GM21526 (cell line): ENCODE measurements around the gene ATP1A2.
A peak's percentile ranks its signal among the peaks of the same experiment; 100 is the strongest.

Experiments used
- ATAC-seq: cut with Tn5 transposase; IDR thresholded peaks from one replicate; pipeline ENCODE4 v1.9.1; 2021; ENCODE audit warnings: moderate library complexity; ENCODE audit not compliant: unreplicated experiment, low FRiP score

ATP1A2 gene

GRCh38 chr1:160084771-160085321 lies 30.7 kb upstream of the ATP1A2 start:
- ATAC-seq, result no peak

GRCh38 chr1:160085686-160086455 lies 29.7 kb upstream of the ATP1A2 start:
- ATAC-seq, result no peak

DNA sequence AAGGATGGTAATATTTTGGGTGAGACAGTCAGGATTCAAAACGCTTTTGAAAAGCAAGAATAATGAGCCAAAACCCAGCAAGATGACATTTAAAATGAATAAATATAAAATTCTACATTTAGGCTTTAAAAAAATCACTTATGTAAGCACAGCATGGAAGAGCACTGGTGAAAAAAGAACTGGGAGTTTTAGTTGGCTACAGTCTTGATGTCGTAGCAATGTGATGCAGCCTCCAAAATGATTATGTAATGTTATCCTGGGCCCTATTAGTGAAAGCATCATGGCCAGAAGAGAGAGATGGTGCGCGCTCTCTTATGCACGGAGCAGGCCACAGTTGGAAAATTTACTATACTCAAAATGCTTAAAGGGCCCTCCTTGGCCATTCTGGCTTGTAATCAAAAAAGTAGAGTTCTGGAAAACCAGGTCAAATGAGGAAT lies 29.1 kb upstream of the ATP1A2 start:
- ATAC-seq, result no peak

GRCh38 chr1:160087118-160087662 lies 28.4 kb upstream of the ATP1A2 start:
- no peak for ATAC-seq

GRCh38 chr1:160089883-160090282 lies 25.7 kb upstream of the ATP1A2 start:
- no peak for ATAC-seq

DNA sequence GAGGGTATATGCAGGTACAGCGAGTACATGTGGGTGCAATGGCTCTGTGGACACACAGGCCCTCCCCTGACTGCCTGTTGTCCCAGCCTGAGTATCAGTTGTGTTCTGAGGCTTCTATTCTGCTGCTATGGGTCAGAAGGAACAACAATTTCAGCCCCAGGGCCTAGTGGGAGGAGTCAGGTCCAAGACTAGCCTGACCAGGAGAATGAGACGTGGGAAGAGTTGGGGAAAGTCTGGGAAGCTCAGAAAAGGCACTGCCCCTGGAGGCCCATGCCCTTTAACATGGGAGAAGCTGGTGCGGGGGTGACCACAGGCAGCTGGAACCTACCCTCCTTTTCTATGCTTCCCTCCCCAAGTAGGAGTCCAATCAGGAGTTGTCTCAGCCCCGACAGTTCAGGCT lies 24.8 kb upstream of the ATP1A2 start:
- ATAC-seq, result no peak

DNA sequence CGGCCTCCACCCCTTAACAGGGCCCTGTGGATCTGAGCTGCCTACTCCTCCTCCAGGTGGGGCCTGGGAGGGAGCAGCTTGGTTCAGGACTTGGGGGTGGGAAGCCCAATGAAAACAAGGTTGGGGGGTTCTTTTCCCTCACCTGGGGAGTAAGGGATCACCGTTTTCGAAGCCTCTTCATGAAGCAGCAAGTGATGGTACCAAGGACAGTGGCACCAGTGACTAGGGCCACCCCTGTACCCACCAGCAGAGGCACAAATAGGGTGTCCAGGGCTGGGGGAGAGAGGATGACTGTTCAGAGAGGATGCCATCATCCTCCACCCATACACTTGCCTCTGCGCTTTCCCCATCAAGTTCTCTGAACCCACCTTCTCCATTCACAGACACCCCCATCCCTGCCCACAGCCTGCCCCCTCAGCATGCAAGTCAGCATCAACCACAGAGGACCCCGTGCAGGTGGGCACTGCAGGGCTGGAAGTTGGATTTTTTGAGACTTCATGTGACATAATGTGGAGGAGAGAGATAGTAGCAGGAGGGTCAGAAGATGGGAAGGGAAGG lies 23.8 kb upstream of the ATP1A2 start:
- ATAC-seq, result no peak

DNA sequence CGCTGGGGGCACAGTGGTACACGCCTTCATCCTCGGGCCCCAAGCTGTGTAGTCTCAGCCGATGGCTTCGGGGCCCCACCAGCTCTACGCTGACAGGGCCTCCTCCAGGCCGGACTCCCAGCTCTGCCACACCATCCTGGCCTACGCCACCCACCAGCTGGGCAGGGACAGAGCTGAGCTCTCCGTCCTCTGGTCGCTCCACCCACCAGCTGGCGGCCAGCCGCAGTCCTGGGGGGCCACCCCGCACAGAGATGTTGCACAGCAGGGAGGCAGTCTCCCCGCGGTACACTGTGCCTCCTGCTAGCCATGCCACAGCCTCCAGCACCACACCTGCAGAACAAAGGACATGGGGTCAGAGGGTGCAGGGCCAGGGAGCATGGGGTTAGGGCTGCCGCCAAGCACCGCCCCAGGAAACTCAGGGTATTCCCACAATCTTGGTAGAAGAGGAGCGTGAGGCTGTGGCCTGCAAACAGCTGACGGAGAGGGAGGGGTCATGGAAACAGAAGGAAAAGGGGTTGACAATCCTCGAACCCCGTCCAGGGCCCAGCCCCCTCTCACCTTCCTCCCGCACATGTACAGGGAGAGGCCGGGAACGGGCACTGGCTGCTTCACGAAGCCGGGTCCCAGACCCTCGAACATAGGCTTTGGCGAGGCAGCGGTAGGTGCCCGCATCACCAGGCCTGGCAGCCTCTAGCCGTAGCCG lies 23.0 kb upstream of the ATP1A2 start:
- no peak for ATAC-seq

DNA sequence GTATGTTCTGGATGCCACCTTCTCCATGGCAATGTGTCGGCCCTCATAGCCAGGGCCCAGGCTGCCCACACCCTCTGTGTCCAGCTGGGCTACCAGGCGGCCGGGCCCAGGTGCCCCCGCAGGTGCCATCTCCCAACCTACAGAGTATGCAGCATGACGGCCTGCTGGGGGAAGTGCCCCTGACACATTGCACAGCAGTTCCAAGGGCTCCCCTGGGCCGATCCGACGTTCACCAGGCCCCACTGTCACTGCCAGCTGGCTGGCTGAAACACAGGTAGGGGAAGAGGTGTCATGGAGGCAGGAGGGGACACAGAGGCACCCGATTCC lies 22.5 kb upstream of the ATP1A2 start:
- ATAC-seq, result no peak

GRCh38 chr1:160093624-160094290 lies 21.8 kb upstream of the ATP1A2 start:
- ATAC-seq, result no peak

- ATAC-seq, result no peak
Observed at GRCh38 chr1:160094291-160094625, 21.3 kb upstream of the ATP1A2 start.

DNA sequence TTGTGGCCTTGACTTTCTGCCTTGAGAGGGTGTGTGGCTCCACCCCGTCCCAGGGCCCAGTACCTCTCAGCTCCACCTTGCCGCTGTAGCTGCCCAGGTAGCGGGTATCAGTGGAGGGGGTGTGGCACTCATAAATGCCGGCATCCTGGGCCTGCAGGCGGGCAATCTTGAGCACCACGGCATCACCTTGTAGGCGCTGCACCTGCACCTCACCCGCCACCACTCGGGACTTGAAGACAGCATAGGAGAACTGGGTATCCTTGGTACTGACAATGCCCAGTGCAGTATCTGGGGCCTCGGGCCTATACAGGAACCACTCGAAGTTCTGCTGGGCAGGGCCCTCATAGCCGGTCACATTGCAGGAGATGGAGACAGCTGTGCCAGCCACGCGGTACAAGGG lies 20.8 kb upstream of the ATP1A2 start:
- no peak for ATAC-seq

DNA sequence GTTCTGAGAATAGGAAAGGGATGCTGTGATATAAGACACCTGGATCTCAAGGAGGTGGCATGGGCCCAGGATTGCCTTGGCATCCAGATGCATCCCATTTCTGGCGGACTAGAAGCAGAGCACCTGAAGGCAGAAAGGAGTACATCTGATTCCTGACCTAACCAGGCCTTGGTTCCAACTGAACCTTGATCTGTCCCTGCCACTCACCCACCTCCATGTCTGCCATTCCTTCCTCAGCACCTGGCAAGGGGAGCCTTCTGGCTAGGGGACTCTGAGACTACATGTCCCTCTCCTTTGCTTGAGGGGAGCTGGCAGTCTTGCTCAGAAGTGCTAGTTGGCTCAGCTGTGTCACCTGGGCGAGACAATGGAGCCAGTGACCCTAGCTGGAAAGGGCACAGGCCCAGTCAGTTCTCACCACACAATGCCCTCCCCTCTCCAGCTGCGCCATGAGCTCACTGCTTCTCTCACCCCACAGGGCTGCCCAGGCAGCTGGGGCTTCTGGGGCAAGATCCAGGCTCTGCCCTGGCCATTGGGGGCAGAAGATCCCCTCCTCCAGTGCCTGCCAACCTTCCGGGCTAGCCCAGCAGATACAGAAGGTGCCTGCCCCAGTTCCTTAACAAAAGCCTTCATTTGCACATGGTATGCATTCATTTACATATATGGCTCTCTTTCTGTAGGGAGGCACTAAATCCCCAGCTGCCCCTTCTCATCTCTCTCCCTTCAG lies 20.0 kb upstream of the ATP1A2 start:
- no peak for ATAC-seq

- ATAC-seq, result no peak
Observed at GRCh38 chr1:160096274-160097116, 19.1 kb upstream of the ATP1A2 start.

DNA sequence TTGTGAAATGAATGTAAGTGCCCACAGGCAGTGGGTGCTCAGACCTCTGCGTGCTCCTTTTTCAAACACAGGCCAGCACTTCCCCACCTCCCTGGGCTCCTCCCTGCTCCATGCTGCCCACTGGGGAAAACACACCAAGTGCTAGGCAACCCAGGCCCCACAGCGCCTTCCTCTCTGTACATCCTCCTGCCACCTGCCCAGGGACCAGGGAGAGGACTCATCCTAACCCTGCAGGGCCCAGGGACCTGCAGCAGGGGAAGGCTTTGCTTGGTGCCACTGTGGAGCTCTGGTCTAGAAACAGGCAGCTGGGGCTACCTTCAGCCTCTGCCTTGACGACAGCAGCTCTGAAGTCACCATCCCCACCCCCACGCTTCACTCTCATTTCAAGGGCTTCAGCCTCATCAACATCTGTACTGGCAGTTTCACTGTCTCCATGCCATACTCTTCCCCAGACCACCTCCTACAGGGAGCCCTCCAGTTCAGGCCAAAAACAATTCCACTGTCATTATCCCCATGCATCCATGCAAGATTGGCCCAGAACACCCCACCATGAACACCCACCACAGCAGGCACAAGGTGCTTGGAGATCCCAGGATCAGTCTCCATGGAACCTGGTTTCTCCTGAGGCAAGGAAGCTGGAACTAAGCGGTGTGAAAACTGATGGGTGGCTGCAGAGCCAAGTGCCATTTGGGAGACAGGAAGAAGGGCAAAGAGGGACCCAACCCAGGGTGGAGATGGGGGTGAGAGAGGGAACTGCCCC lies 18.2 kb upstream of the ATP1A2 start:
- no peak for ATAC-seq

DNA sequence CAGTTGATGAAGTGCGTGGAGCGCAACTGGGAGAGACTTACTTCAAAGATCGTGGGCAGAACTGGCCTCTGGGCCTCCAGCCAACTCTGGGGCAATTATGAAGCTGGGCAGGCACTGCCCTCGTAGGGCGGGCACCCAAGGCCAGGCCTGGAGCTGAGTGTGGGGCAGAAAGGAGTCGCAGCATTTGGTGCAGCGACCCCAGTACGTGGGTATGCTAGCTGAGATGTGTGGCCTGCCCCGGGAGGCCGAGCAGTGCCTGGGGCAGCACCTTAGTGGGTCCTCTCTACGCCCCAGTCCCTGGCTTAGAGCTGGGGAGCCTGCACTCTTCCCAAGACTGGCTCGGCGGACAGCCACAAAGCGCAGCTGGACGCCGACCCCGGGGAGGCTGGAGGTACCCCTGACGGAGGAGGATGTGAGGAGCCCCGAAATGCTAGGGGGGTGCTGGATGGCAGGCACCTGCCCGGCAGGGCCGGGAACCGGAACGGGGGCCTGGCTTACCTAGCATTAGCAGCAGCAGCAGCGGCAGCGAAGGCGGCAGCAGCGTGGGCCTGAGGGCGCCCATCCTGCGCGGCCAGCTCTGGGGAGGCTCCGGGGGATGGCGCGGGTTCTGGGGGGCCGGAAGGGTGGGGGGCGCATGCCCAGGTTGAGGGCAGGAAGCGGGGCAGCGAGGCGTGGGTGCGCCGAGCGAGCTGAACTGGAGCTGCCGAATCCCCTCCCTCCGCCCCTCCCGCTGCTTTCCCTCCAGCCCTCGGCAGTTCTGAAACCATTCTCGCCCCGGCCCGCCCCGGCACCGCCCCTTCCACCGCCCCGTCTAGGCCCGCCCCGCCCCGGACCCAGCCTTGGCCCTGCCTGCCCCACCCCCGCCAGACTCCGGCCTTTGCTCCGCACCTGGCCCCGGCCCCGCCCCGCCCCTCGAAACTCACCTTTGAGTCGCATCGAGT lies 17.4 kb upstream of the ATP1A2 start, which contains the start of gene IGSF8:
Gene IGSF8 (minus strand): TSS at position 709 of the 941 bp plus-strand sequence. CDS start 147 bp downstream, at position 562.
- peak; percentile 31 for ATAC-seq

GRCh38 chr1:160098852-160099561 lies 16.6 kb upstream of the ATP1A2 start:
- ATAC-seq, result peak; percentile 65
